Measurements from ENCODE around the gene TAS2R9. TPM values are rescaled to one million over a fixed set of nuclear protein-coding genes. Genes with fewer than 3 reads are reported as not detected.
A peak's percentile ranks its signal among the peaks of the same experiment; 100 is the strongest.

TAS2R9 gene
- total RNA-seq, 1 donor from 2014 or later = not detected

GRCh38 chr12:10829994-10830393 is 20.0 kb upstream of the TAS2R9 start:
- Histone ChIP-seq H3K79me2 (ENCODE audit: insufficient read depth, low read length) (no peaks in the 10 kb centered on the region), H3K27ac (ENCODE audit: low read depth, low read length) (no peak overlapping the region), H3K4me1 (ENCODE audit: insufficient read depth, low read length) (no peaks in the 10 kb centered on the region), H3K36me3 (ENCODE audit: insufficient read depth, low read length) (no peaks in the 10 kb centered on the region), H3K9me3 (ENCODE audit: insufficient read depth, low read depth, low read length) (no peaks in the 10 kb centered on the region), H3K4me2 (ENCODE audit: low read length) (no peak overlapping the region), H4K20me1 (ENCODE audit: insufficient read depth, low read length) (no peaks in the 10 kb centered on the region), H3K27me3 (ENCODE audit: insufficient read depth, low read length) (no peaks in the 10 kb centered on the region), H2AFZ (ENCODE audit: low read depth, low read length) (no peak overlapping the region), H3K4me3 (ENCODE audit: insufficient read depth, low read depth, low read length) (no peak overlapping the region), H3K9ac (ENCODE audit: low read length) (no peak overlapping the region)
- Mint-ChIP-seq H3K36me3 (ENCODE audit: low read depth, unreplicated experiment) (no peaks in the 10 kb centered on the region), H3K4me3 (ENCODE audit: unreplicated experiment) (no peak overlapping the region), H3K9me3 (ENCODE audit: unreplicated experiment) (no peaks in the 10 kb centered on the region), H3K27me3 (ENCODE audit: low read depth, unreplicated experiment) (no peaks in the 10 kb centered on the region), H3K4me1 (ENCODE audit: low read depth, unreplicated experiment) (no peaks in the 10 kb centered on the region), H3K27ac (ENCODE audit: unreplicated experiment) (no peak overlapping the region)
- TF ChIP-seq EZH2 (IDR thresholded peaks at IDR 0.05; ENCODE audit: insufficient read depth, low read length) (no peak), CTCF (IDR thresholded peaks at IDR 0.05; ENCODE audit: insufficient read depth, low read depth, low read length) (no peak)
- DNase-seq (ENCODE audit: low read depth) = peak; percentile 22
- no peak for FAIRE-seq

GRCh38 chr12:10826258-10826657 is 16.3 kb upstream of the TAS2R9 start, which contains the start of gene TAS2R10:
TAS2R10 (minus strand) TSS chr12:10826358; CDS start chr12:10826269, 89 bp downstream.
- H2AFZ ChIP-seq (ENCODE audit: low read depth, low read length) = no peak within 1 kb of the TSS
- Mint-ChIP-seq H3K27me3 (ENCODE audit: low read depth, unreplicated experiment) (no peaks in the 10 kb centered on the region), H3K36me3 (ENCODE audit: low read depth, unreplicated experiment) (no peaks in the 10 kb centered on the region), H3K4me3 (ENCODE audit: unreplicated experiment) (no peak within 1 kb of the TSS), H3K27ac (ENCODE audit: unreplicated experiment) (no peak within 1 kb of the TSS), H3K4me1 (ENCODE audit: low read depth, unreplicated experiment) (no peaks in the 10 kb centered on the region), H3K9me3 (ENCODE audit: unreplicated experiment) (no peaks in the 10 kb centered on the region)
- no peak for DNase-seq (ENCODE audit: low read depth)
- FAIRE-seq = no peak
- no peak within 1 kb of the TSS for H3K4me2 ChIP-seq (ENCODE audit: low read length)
- no peaks in the 10 kb centered on the region for H3K79me2 ChIP-seq (ENCODE audit: insufficient read depth, low read length)
- H3K36me3 ChIP-seq (ENCODE audit: insufficient read depth, low read length) = no peaks in the 10 kb centered on the region
- H3K27me3 ChIP-seq (ENCODE audit: insufficient read depth, low read length) = no peaks in the 10 kb centered on the region
- no peak within 1 kb of the TSS for H3K27ac ChIP-seq (ENCODE audit: low read depth, low read length)
- H3K9ac ChIP-seq (ENCODE audit: low read length) = no peak within 1 kb of the TSS
- no peaks in the 10 kb centered on the region for H3K4me1 ChIP-seq (ENCODE audit: insufficient read depth, low read length)
- no peaks in the 10 kb centered on the region for H3K9me3 ChIP-seq (ENCODE audit: insufficient read depth, low read depth, low read length)
- TF ChIP-seq EZH2 (IDR thresholded peaks at IDR 0.05; ENCODE audit: insufficient read depth, low read length) (no peak), CTCF (IDR thresholded peaks at IDR 0.05; ENCODE audit: insufficient read depth, low read depth, low read length) (no peak)
- no peak within 1 kb of the TSS for H3K4me3 ChIP-seq (ENCODE audit: insufficient read depth, low read depth, low read length)
- H4K20me1 ChIP-seq (ENCODE audit: insufficient read depth, low read length) = no peaks in the 10 kb centered on the region

- no peak overlapping the region for H3K9ac ChIP-seq (ENCODE audit: low read length)
- H4K20me1 ChIP-seq (ENCODE audit: insufficient read depth, low read length) = no peaks in the 10 kb centered on the region
- no peak overlapping the region for H3K27ac ChIP-seq (ENCODE audit: low read depth, low read length)
- H3K4me3 ChIP-seq (ENCODE audit: insufficient read depth, low read depth, low read length) = no peak overlapping the region
- no peak overlapping the region for H3K4me2 ChIP-seq (ENCODE audit: low read length)
- H3K27me3 ChIP-seq (ENCODE audit: insufficient read depth, low read length) = no peaks in the 10 kb centered on the region
- Mint-ChIP-seq H3K4me3 (ENCODE audit: unreplicated experiment) (no peak overlapping the region), H3K9me3 (ENCODE audit: unreplicated experiment) (no peaks in the 10 kb centered on the region), H3K27me3 (ENCODE audit: low read depth, unreplicated experiment) (no peaks in the 10 kb centered on the region), H3K36me3 (ENCODE audit: low read depth, unreplicated experiment) (no peaks in the 10 kb centered on the region), H3K4me1 (ENCODE audit: low read depth, unreplicated experiment) (no peaks in the 10 kb centered on the region), H3K27ac (ENCODE audit: unreplicated experiment) (no peak overlapping the region)
- no peaks in the 10 kb centered on the region for H3K9me3 ChIP-seq (ENCODE audit: insufficient read depth, low read depth, low read length)
- no peaks in the 10 kb centered on the region for H3K36me3 ChIP-seq (ENCODE audit: insufficient read depth, low read length)
- no peaks in the 10 kb centered on the region for H3K4me1 ChIP-seq (ENCODE audit: insufficient read depth, low read length)
- no peak overlapping the region for H2AFZ ChIP-seq (ENCODE audit: low read depth, low read length)
- TF ChIP-seq CTCF (IDR thresholded peaks at IDR 0.05; ENCODE audit: insufficient read depth, low read depth, low read length) = no peak
- TF ChIP-seq EZH2 (IDR thresholded peaks at IDR 0.05; ENCODE audit: insufficient read depth, low read length) = no peak
- H3K79me2 ChIP-seq (ENCODE audit: insufficient read depth, low read length) = no peaks in the 10 kb centered on the region
- FAIRE-seq (no peak), DNase-seq (ENCODE audit: low read depth) (no peak)
Measured at GRCh38 chr12:10824957-10825356, 15.0 kb upstream of the TAS2R9 start.
